B cell (primary cell): ENCODE data around the gene ZNF581. TPM values are rescaled to one million over a fixed set of nuclear protein-coding genes. Genes with fewer than 3 reads are reported as not detected.

Source experiments
- ATAC-seq: fragments of 200-7000 bp; cut with Tn5 transposase; one replicate; pipeline ENCODE4 v1.10.0; 2021; ENCODE audit warnings: low read depth, mild to moderate bottlenecking, moderate number of reproducible peaks, moderate library complexity
- CTCF ChIA-PET: fragments of 350-600 bp; sonication (Branson Sonifier 250); formaldehyde crosslinking; loops from one replicate; lab custom pipeline; 2021; ENCODE audit warnings: antibody characterized with exemption, inconsistent platforms; lab: Charles Lee
- POLR2A ChIA-PET: fragments of 350-600 bp; sonication (Branson Sonifier 250); formaldehyde crosslinking; loops from one replicate; lab custom pipeline; 2021; ENCODE audit warnings: antibody characterized with exemption; lab: Charles Lee
- DNase-seq: peaks from one replicate; pipeline ENCODE4 v3.0.0; 2013
- H2AFZ ChIP-seq: 2 replicates; pipeline ENCODE4 v1.6.1; 2012; ENCODE audit warnings: mild to moderate bottlenecking, low read depth, low read length; ENCODE audit not compliant: insufficient read depth, poor library complexity, severe bottlenecking
- H3K27ac ChIP-seq, 2 donors: 1 replicate in 1 of 2; 2 replicates in 1 of 2; pipeline ENCODE4 v1.5.1; 2012 to 2013; ENCODE audit warnings: low read length in 2 of 2, mild to moderate bottlenecking in 2 of 2, moderate library complexity in 1 of 2
- H3K27me3 ChIP-seq, 4 experiments: fragments of 200-600 bp in 1 of 4; sonication (generic) in 1 of 4; replicated peaks in 1 of 4; 1 replicate in 2 of 4; 2 replicates in 2 of 4; pipeline versions ENCODE4 v1.6.1 to v1.7.0; 2013 to 2016; ENCODE audit warnings: low read length in 3 of 4, mild to moderate bottlenecking in 2 of 4, mixed read lengths in 1 of 4, moderate library complexity in 1 of 4; ENCODE audit not compliant: insufficient read depth in 4 of 4, control insufficient read depth in 3 of 4; ENCODE audit errors: control extremely low read depth in 1 of 4
- H3K36me3 ChIP-seq, 2 experiments: replicated peaks in 1 of 2; 1 replicate in 1 of 2; 2 replicates in 1 of 2; pipeline versions ENCODE4 v1.6.1 to v1.7.1; 2013; ENCODE audit warnings: low read length in 1 of 2; ENCODE audit not compliant: insufficient read depth in 2 of 2, control insufficient read depth in 1 of 2; ENCODE audit errors: control extremely low read depth in 1 of 2, extremely low read depth in 1 of 2
- H3K4me1 ChIP-seq, 2 donors: fragments of 200-600 bp in 1 of 2; sonication (generic) in 1 of 2; 1 replicate in 1 of 2; 2 replicates in 1 of 2; pipeline versions ENCODE4 v1.5.1 to v1.6.1; 2013 to 2017; ENCODE audit warnings: low read length in 2 of 2; ENCODE audit not compliant: control insufficient read depth in 2 of 2, insufficient read depth in 2 of 2
- H3K4me2 ChIP-seq: replicated peaks from 2 replicates; pipeline ENCODE3; 2012; ENCODE audit warnings: mild to moderate bottlenecking, low read depth, low read length; ENCODE audit not compliant: poor library complexity, severe bottlenecking
- H3K4me3 ChIP-seq, 5 experiments: fragments of 200-600 bp in 1 of 5; sonication (generic) in 1 of 5; 1 replicate in 3 of 5; 2 replicates in 2 of 5; pipeline versions ENCODE4 v1.5.1 to v1.7.0; 2011 to 2016; ENCODE audit warnings: low read length in 4 of 5, mild to moderate bottlenecking in 4 of 5, low read depth in 2 of 5, control low read depth in 1 of 5, moderate library complexity in 1 of 5; ENCODE audit not compliant: insufficient read depth in 1 of 5; ENCODE audit errors: control extremely low read depth in 1 of 5, extremely low read depth in 1 of 5
- H3K79me2 ChIP-seq: fragments of 200-600 bp; sonication (generic); one replicate; pipeline ENCODE4 v1.6.0; 2016; ENCODE audit warnings: low read length; ENCODE audit not compliant: control insufficient read depth, insufficient read depth
- H3K9ac ChIP-seq: fragments of 200-600 bp; sonication (generic); 2 replicates; pipeline ENCODE4 v1.6.1; 2017; ENCODE audit warnings: mild to moderate bottlenecking, low read length, moderate library complexity
- H3K9me3 ChIP-seq, 3 donors: one replicate each; pipeline versions ENCODE4 v1.6.1 to v1.7.1; 2013; ENCODE audit warnings: low read length in 2 of 3; ENCODE audit not compliant: control insufficient read depth in 2 of 3, insufficient read depth in 1 of 3; ENCODE audit errors: control extremely low read depth in 1 of 3
- H4K20me1 ChIP-seq: 2 replicates; pipeline ENCODE4 v1.6.0; 2012; ENCODE audit warnings: mild to moderate bottlenecking, low read length; ENCODE audit not compliant: insufficient read depth, control insufficient read depth, poor library complexity, severe bottlenecking
- H3K27ac Mint-ChIP-seq: one replicate; pipeline ENCODE4 v1.8.0; 2021; ENCODE audit warnings: mixed read lengths
- H3K27me3 Mint-ChIP-seq: one replicate; pipeline ENCODE4 v1.8.0; 2021; ENCODE audit warnings: mixed read lengths
- H3K4me1 Mint-ChIP-seq: one replicate; pipeline ENCODE4 v1.8.0; 2021; ENCODE audit warnings: mixed read lengths
- H3K4me3 Mint-ChIP-seq: one replicate; pipeline ENCODE4 v1.8.0; 2021; ENCODE audit warnings: mixed read lengths
- H3K9me3 Mint-ChIP-seq: one replicate; pipeline ENCODE4 v1.8.0; 2022; ENCODE audit warnings: mixed read lengths; ENCODE audit not compliant: insufficient read depth
- EZH2 ChIP-seq: IDR thresholded peaks from 2 replicates; pipeline ENCODE4 v1.6.1; 2012; ENCODE audit warnings: borderline replicate concordance, low read depth, mild to moderate bottlenecking, moderate library complexity, low read length; ENCODE audit not compliant: insufficient read depth, poor library complexity, severe bottlenecking
- WGBS: methylation state at CpG from one replicate; pipeline ENCODE4 v1.1.5; 2013; ENCODE audit warnings: missing lambda C conversion rate; ENCODE audit not compliant: insufficient coverage; 5-methylcytosine and 5-hydroxymethylcytosine counted together
- intact Hi-C: fragments of 100-400 bp; cut with micrococcal nuclease; formaldehyde crosslinking; loops from one replicate; pipeline ENCODE4 v1.10.0; 2022
- polyA plus RNA-seq: library from polyadenylated mRNA; depleted of rRNA; stranded (reverse); fragments of >200 nt; gene quantifications from 2 replicates; pipeline ENCODE4 v1.2.3, GENCODE V29; 2012
- total RNA-seq, 2 donors: library from RNA; stranded (reverse); fragments of 120-200 nt in 1 of 2; gene quantifications; 1 replicate in 1 of 2; 2 replicates in 1 of 2; pipeline versions ENCODE4 v1.2.3 to v1.2.4, GENCODE V29; 2013 to 2022
- TF ChIP-seq, protein P1 (sequence below): fragments of 200-600 bp; IDR thresholded peaks from one replicate; pipeline ENCODE4 v1.8.0; 2022; ENCODE audit warnings: antibody characterized with exemption, mild to moderate bottlenecking

ZNF581 gene
- total and polyA plus RNA-seq, 2 donors (not counting 1 experiment from before 2014, with no cell fraction given): 48.2 to 51.3 TPM

DNA sequence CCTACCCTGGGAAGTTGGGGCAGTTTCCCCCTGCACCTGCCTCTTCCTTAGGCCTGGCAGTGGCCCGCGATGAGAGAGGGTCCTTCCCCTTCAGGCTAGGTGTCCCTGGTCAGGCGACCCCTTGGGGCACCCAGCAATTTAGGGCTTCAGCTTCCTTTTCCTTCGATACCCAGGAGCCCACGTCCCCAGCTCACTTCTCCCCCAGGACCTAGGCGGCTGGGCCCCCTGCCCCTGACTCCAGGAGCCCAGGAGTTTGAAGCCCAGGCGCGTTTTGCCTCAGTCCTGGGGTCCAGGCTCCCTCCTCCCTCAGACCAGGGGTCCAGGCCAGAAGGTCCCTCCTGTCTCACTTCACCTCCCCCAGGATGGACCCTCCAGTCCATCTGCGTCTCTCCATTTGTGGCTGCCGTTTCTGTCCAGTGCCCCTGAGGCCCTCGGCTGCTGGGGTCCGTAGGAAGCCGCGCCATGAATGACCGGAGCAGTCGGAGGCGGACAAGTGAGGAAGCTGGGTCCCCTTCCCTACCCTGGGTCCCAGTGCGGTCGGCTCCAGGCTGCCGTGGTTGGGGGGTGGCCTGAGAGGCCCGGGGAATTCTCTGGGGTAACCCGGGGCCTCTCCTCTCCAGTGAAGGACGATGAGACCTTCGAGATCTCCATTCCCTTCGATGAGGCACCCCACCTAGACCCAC, 5.3 kb downstream of the ZNF581 start:
- CTCF ChIA-PET: interaction anchor here (7.2 kb wide), 1 partner anchor 13 kb away, joined by 131 read pairs; no protein-coding TSS in a partner anchor
- Histone ChIP-seq H4K20me1 (peaks cover 18% of the 10 kb centered on the region), H3K4me3 (peak overlapping the region; percentile 22 to 96 (median 90)), H2AFZ (peak overlapping the region; percentile 84), H3K9ac (peak overlapping the region; percentile 85), H3K79me2 (peaks cover 47% of the 10 kb centered on the region), H3K4me1 (peaks cover 38 to 55% of the 10 kb centered on the region in 2 donors), H3K36me3 (peaks cover 0 to 38% of the 10 kb centered on the region in 2 experiments), H3K27ac (peak overlapping the region; percentile 65 to 79), H3K9me3 (no peaks in the 10 kb centered on the region), H3K27me3 (no peaks in the 10 kb centered on the region), H3K4me2 (peak overlapping the region; percentile 86)
- Mint-ChIP-seq H3K4me1 (peaks cover 56% of the 10 kb centered on the region), H3K4me3 (peak overlapping the region; percentile 83), H3K9me3 (no peaks in the 10 kb centered on the region), H3K27ac (peak overlapping the region; percentile 86), H3K27me3 (no peaks in the 10 kb centered on the region)
- 17% methylated on average over 21 of the region's 25 CpGs for WGBS
- DNase-seq (peak; percentile 39), ATAC-seq (no peak)
- POLR2A ChIA-PET: interaction anchor here (0.9 to 2.0 kb wide), 4 partner anchors 9 to 187 kb away, joined by 3 to 8 read pairs (median 4); partner anchors contain the start of gene ISOC2
- intact Hi-C loops: no loop called here
- TF ChIP-seq, protein P1, sequence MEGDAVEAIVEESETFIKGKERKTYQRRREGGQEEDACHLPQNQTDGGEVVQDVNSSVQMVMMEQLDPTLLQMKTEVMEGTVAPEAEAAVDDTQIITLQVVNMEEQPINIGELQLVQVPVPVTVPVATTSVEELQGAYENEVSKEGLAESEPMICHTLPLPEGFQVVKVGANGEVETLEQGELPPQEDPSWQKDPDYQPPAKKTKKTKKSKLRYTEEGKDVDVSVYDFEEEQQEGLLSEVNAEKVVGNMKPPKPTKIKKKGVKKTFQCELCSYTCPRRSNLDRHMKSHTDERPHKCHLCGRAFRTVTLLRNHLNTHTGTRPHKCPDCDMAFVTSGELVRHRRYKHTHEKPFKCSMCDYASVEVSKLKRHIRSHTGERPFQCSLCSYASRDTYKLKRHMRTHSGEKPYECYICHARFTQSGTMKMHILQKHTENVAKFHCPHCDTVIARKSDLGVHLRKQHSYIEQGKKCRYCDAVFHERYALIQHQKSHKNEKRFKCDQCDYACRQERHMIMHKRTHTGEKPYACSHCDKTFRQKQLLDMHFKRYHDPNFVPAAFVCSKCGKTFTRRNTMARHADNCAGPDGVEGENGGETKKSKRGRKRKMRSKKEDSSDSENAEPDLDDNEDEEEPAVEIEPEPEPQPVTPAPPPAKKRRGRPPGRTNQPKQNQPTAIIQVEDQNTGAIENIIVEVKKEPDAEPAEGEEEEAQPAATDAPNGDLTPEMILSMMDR: no peak
- no peak for TF ChIP-seq EZH2
